ENCODE data around the gene EYA2. TPM values are rescaled to one million over a fixed set of nuclear protein-coding genes. Genes with fewer than 3 reads are reported as not detected.
A peak's percentile ranks its signal among the peaks of the same experiment; 100 is the strongest.

Gene EYA2
- total RNA-seq, 1 experiment from 2014 or later, result 0.74 TPM

- Histone ChIP-seq H4K8ac (replicated peaks; ENCODE audit: insufficient read length, low read depth, low read length) (no peak overlapping the region), H2BK20ac (ENCODE audit: low read depth, low read length, poor library complexity, severe bottlenecking) (no peak overlapping the region), H4K5ac (ENCODE audit: insufficient read length, low read depth, low read length) (no peak overlapping the region), H2BK5ac (ENCODE audit: insufficient read length, low read length) (no peak overlapping the region), H4K91ac (ENCODE audit: insufficient read length, low read depth, low read length) (no peak overlapping the region), H3K18ac (ENCODE audit: insufficient read length, low read depth, low read length) (no peak overlapping the region), H2AFZ (ENCODE audit: low read length) (no peak overlapping the region), H3K4me1 (ENCODE audit: insufficient read depth, low read length) (no peaks in the 10 kb centered on the region), H2BK12ac (ENCODE audit: insufficient read length, low read depth, low read length) (no peak overlapping the region), H2BK120ac (ENCODE audit: low read depth, low read length, poor library complexity, severe bottlenecking) (no peak overlapping the region), H4K20me1 (ENCODE audit: control insufficient read depth, insufficient read depth, insufficient read length) (no peaks in the 10 kb centered on the region), H3K27ac (ENCODE audit: insufficient read length, low read depth, low read length) (no peak overlapping the region), H3K4me2 (ENCODE audit: insufficient read depth, insufficient read length, low read length) (no peak overlapping the region), H3K9ac (ENCODE audit: extremely low read depth, insufficient read length, low read length) (no peak overlapping the region), H3K14ac (ENCODE audit: insufficient read depth, low read length) (no peak overlapping the region), H3K4ac (ENCODE audit: low read depth, low read length) (no peak overlapping the region), H3K9me3 (ENCODE audit: control insufficient read depth, low read depth, low read length) (no peaks in the 10 kb centered on the region), H2AK5ac (ENCODE audit: insufficient read length, low read length) (no peak overlapping the region), H3K79me2 (ENCODE audit: insufficient read depth, low read length) (no peaks in the 10 kb centered on the region), H3K23ac (ENCODE audit: insufficient read length, low read depth, low read length) (no peak overlapping the region), H3K79me1 (ENCODE audit: insufficient read depth, low read depth, low read length, poor library complexity, severe bottlenecking) (no peaks in the 10 kb centered on the region), H2BK15ac (ENCODE audit: low read depth, low read length) (no peak overlapping the region), H3K27me3 (ENCODE audit: insufficient read depth, low read length) (no peaks in the 10 kb centered on the region), H3K23me2 (ENCODE audit: insufficient read length, low read depth, low read length, poor library complexity, severe bottlenecking) (no peaks in the 10 kb centered on the region), H3K56ac (ENCODE audit: insufficient read length, low read depth, low read length) (no peak overlapping the region), H3T11ph (ENCODE audit: low read length) (no peak overlapping the region)
- Mint-ChIP-seq H3K4me1 (peaks cover 0 to 5% of the 10 kb centered on the region in 2 experiments; a peak in 3 of 4 replicates), H3K4me3 (no peak overlapping the region; a peak in 1 of 5 replicates), H3K9me3 (no peaks in the 10 kb centered on the region; a peak in 1 of 5 replicates), H3K27me3 (ENCODE audit: low read depth) (no peaks in the 10 kb centered on the region), H3K27ac (no peak overlapping the region), H3K36me3 (ENCODE audit: insufficient read depth in 1 of 3, low read depth in 3 of 3) (no peaks in the 10 kb centered on the region; a peak in 1 of 7 replicates)
- TF ChIP-seq, protein P1, sequence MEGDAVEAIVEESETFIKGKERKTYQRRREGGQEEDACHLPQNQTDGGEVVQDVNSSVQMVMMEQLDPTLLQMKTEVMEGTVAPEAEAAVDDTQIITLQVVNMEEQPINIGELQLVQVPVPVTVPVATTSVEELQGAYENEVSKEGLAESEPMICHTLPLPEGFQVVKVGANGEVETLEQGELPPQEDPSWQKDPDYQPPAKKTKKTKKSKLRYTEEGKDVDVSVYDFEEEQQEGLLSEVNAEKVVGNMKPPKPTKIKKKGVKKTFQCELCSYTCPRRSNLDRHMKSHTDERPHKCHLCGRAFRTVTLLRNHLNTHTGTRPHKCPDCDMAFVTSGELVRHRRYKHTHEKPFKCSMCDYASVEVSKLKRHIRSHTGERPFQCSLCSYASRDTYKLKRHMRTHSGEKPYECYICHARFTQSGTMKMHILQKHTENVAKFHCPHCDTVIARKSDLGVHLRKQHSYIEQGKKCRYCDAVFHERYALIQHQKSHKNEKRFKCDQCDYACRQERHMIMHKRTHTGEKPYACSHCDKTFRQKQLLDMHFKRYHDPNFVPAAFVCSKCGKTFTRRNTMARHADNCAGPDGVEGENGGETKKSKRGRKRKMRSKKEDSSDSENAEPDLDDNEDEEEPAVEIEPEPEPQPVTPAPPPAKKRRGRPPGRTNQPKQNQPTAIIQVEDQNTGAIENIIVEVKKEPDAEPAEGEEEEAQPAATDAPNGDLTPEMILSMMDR (conservative IDR thresholded peaks at IDR 0.05), result peak; percentile 54; the same call in 2 of the 3 replicates
- DNase-seq, result peak; percentile 40
- no CpG with 5 or more reads among the region's 3 CpGs for WGBS (ENCODE audit: extremely low coverage, insufficient read length, low lambda C conversion rate)
Measured at GRCh38 chr20:46939031-46939965, 44.7 kb downstream of the EYA2 start.
